GM12864 (cell line): Measurements from ENCODE around the gene NMT1.
"Not testable (repeated sequence)": the region's sequence is repeated elsewhere in the genome, so short reads cannot be mapped to it uniquely, and the experiment has no call there.

Experiments
- DNase-seq: peaks from one replicate; pipeline ENCODE4 v3.0.0-alpha.2; 2011; ENCODE audit warnings: low read depth
- H3K4me3 ChIP-seq: 2 replicates; pipeline ENCODE4 v1.5.1; 2011; ENCODE audit warnings: mild to moderate bottlenecking, low read depth, low read length, control low read depth
- CTCF ChIP-seq: IDR thresholded peaks from 2 replicates; pipeline ENCODE4 v1.5.1; 2011; ENCODE audit warnings: low read depth, mild to moderate bottlenecking, moderate library complexity, low read length, control low read depth, inconsistent platforms; ENCODE audit errors: missing control alignments

NMT1 gene

DNA sequence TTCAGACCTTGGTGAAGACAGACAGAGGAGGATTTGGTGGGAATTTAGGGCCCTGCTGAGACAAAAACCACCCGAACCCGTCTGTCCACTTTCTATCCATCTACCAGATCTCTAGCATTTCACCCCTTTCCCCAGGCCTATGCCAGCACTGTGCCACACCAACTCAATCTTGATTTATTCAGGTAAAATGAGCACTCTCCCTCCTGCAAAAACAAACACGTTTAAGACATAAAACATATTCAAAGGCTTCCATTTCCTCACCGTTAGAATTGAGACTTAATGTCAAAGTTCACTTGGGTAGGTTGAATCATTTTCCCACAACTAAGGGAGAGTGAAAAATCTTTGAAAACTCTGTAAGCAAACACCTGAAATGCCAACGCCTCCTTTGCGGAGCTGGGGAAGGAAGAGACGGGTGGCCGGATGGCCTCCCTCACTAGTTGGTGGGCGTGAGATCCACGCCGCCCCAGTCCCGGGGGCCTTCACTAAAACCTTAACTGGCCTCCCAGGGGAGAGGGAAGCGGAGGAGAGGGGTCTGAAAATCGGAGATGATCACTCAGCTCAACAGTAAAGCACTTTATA lies 10.5 kb upstream of the NMT1 start:
- TF ChIP-seq CTCF = no peak
- peak overlapping the region; percentile 63 for H3K4me3 ChIP-seq
- DNase-seq = no peak

- H3K4me3 ChIP-seq = peak within 1 kb of the TSS; percentile 63
- peak; percentile 80 for DNase-seq
- no peak for TF ChIP-seq CTCF
Observed at GRCh38 chr17:45051060-45051719, 9.9 kb upstream of the NMT1 start, which contains the start of gene DCAKD. TSS of gene DCAKD (minus strand) at chr17:45051632. CDS start at chr17:45034885, 16,747 bp downstream.

GRCh38 chr17:45051720-45052051 lies 9.4 kb upstream of the NMT1 start:
- not testable (repeated sequence) for DNase-seq, H3K4me3 ChIP-seq

DNA sequence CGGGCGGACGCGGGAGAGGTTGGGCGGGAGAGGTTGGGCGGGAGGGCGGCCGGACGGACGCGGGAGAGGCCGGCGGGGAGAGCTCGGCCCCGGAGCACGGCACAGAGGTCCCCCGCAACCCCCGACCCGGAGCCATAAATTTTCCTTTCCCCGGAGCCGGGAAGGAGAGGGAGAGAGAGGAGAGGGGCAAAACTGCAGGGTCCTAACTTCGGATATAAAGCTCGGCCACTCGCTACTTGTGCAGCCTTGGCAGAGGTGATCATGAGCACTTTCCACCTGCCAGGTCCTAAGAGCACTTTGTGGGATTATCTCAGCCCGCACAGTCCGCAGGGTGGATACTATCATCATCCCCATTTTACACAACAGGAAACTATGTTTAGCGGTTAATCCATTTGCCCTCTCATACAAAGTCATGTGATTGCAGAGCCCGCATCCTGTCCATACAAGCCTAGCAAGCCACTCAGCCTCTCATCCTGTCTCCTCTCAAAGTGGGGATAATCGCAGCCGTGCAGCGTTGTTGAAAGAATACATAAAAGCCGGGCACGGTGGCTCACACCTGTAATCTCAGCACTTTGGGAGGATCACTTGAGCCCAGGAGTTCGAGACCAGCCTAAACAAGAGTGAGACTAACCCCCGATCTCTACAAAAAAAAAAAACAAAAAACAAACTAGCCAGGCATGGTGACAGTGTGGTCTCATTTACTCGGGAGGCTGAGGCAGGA lies 8.9 kb upstream of the NMT1 start:
- DNase-seq = no peak
- no peak for TF ChIP-seq CTCF
- H3K4me3 ChIP-seq = peak overlapping the region; percentile 50

- TF ChIP-seq CTCF = no peak
- H3K4me3 ChIP-seq = peak overlapping the region; percentile 70
- no peak for DNase-seq
Observed at GRCh38 chr17:45060382-45060796, 728 bp upstream of the NMT1 start.

DNA sequence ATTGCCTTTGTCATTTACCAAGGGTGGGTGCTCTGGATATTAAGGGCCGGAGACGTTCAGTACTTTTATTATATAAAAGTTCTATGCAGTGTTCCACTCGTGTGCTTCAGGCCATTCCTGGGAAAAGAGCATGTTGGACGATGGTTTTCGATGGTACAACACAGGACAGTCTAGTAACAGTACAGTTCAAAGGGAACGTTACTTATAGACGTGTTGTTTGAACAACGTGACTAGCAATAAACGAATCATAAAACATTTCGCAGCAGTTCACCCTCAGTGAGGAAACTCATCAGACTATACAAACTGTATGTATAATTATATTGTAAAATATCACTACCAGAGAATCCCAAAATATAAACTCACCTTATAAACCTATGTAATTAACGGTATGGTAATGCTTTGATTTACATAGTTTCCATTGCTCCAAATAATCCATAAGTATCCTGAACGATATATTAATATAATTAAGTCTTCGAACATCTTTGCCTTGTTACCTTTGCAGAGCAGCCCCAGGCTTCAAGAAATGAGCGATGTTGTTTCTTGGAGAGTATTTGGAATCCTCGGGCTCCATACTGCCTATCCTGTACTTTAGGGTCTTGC lies 589 bp downstream of the NMT1 start:
- H3K4me3 ChIP-seq = peak overlapping the region; percentile 70
- no peak for TF ChIP-seq CTCF

DNA sequence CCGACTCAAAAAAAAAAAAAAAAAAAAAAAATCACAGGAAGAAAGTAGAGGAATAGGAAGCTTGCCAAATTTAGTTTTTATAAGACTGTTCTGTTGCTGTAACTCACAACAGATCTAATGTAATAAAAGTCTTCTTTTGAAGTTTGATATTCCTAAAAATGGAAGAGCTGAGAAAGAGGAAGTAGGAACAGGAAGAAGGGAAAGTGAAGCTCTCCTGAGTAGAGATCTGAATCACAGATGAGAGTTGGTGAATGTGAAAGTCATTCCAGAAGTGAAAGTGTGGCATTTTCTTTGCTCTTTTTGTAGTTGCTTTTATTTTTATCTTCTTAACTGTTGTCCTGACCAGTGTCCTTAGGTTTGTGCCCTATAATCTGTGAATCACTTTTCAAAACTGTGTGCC lies 2.1 kb downstream of the NMT1 start:
- H3K4me3 ChIP-seq = peak overlapping the region; percentile 40; the same call in 1 of the 2 replicates
- no peak for TF ChIP-seq CTCF
- DNase-seq = no peak

More for the DNA sequence above, 589 bp downstream of the NMT1 start:
- no peak for DNase-seq
